HCT116 (cell line): Measurements from ENCODE around the gene TNRC18.

Experiments
- CBX3 ChIP-seq: IDR thresholded peaks from 2 replicates; pipeline ENCODE4 v1.6.1; 2012; ENCODE audit warnings: low read depth
- CEBPB ChIP-seq: IDR thresholded peaks from 2 replicates; pipeline ENCODE4 v1.6.1; 2012; ENCODE audit warnings: low read depth
- EZH2 ChIP-seq: fragments of 200-600 bp; sonication (generic); IDR thresholded peaks from 2 replicates; pipeline ENCODE4 v1.6.1; 2017; ENCODE audit warnings: antibody characterized with exemption, mixed run types
- POLR2A ChIP-seq: IDR thresholded peaks from 2 replicates; pipeline ENCODE4 v1.7.0; 2011; ENCODE audit warnings: borderline replicate concordance; ENCODE audit not compliant: insufficient read depth, insufficient read length; ENCODE audit errors: extremely low read depth
- POLR2AphosphoS5 ChIP-seq: IDR thresholded peaks from 2 replicates; pipeline ENCODE4 v1.6.1; 2011; ENCODE audit warnings: mild to moderate bottlenecking, low read depth, low read length, moderate library complexity
- SIN3A ChIP-seq: IDR thresholded peaks from 2 replicates; pipeline ENCODE4 v1.6.1; 2012; ENCODE audit warnings: low read depth
- SP1 ChIP-seq: IDR thresholded peaks from 2 replicates; pipeline ENCODE4 v1.6.1; 2012; ENCODE audit warnings: low read depth
- SRF ChIP-seq: IDR thresholded peaks from 2 replicates; pipeline ENCODE4 v1.6.1; 2012; ENCODE audit warnings: low read depth
- TCF7L2 ChIP-seq: IDR thresholded peaks from 2 replicates; pipeline ENCODE4 v1.7.0; 2011; ENCODE audit warnings: borderline replicate concordance, inconsistent platforms; ENCODE audit not compliant: insufficient read depth, insufficient read length; ENCODE audit errors: extremely low read depth
- ZFX ChIP-seq: fragments of 450-650 bp; IDR thresholded peaks from 2 replicates; pipeline ENCODE4 v1.6.1; 2017
- ZNF274 ChIP-seq: fragments of 200-500 bp; sonication (Bioruptor generic); IDR thresholded peaks from 2 replicates; pipeline ENCODE4 v1.6.1; 2014; ENCODE audit warnings: mild to moderate bottlenecking, low read depth, low read length, inconsistent platforms
- TF ChIP-seq, protein P1 (sequence below), 3 experiments: fragments of 200-600 bp in 1 of 3; sonication (generic) in 1 of 3; IDR thresholded peaks in 2 of 3; conservative IDR thresholded peaks in 1 of 3; 2 replicates each; pipeline ENCODE4 v1.5.1; 2012 to 2017; ENCODE audit warnings: low read depth in 2 of 3, low read length in 2 of 3, antibody characterized with exemption in 1 of 3, borderline replicate concordance in 1 of 3, control low read depth in 1 of 3, mild to moderate bottlenecking in 1 of 3, mixed read lengths in 1 of 3, mixed run types in 1 of 3, moderate library complexity in 1 of 3; ENCODE audit not compliant: insufficient read depth in 1 of 3
- TF ChIP-seq, protein P2 (sequence below): IDR thresholded peaks from 2 replicates; pipeline ENCODE4 v1.6.1; 2012
- TF ChIP-seq, protein P3 (sequence below): IDR thresholded peaks from 2 replicates; pipeline ENCODE4 v1.6.1; 2012

DNA sequence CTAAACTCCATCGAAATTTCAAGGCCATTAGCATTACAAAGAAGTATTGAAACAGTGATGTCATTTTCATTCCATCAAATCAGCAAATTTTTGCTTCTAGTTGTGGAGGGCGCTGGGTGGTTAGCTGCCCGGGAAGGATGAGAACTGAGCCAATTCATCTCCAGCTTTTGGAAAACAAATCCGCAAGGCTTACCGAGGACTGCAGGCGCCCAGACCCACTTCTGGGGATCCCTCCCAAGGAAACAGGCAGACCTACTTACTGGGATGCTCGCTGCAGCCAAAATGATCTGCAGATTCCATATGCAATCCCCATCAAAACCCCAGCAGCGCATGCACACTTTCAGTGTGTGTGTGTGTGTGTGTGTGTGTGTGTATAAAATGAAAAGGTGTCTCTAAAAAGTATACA is 19.2 kb downstream of the TNRC18 start:
- TF ChIP-seq POLR2AphosphoS5: no peak
- no peak for TF ChIP-seq SIN3A
- TF ChIP-seq, protein P1, sequence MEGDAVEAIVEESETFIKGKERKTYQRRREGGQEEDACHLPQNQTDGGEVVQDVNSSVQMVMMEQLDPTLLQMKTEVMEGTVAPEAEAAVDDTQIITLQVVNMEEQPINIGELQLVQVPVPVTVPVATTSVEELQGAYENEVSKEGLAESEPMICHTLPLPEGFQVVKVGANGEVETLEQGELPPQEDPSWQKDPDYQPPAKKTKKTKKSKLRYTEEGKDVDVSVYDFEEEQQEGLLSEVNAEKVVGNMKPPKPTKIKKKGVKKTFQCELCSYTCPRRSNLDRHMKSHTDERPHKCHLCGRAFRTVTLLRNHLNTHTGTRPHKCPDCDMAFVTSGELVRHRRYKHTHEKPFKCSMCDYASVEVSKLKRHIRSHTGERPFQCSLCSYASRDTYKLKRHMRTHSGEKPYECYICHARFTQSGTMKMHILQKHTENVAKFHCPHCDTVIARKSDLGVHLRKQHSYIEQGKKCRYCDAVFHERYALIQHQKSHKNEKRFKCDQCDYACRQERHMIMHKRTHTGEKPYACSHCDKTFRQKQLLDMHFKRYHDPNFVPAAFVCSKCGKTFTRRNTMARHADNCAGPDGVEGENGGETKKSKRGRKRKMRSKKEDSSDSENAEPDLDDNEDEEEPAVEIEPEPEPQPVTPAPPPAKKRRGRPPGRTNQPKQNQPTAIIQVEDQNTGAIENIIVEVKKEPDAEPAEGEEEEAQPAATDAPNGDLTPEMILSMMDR (IDR thresholded peaks at IDR 0.05 in 2 of 3, conservative IDR thresholded peaks at IDR 0.05 in 1 of 3; ENCODE audit: borderline replicate concordance in 1 of 3, insufficient read depth in 1 of 3, low read depth in 2 of 3, low read length in 2 of 3): no peak
- TF ChIP-seq ZNF274: no peak
- TF ChIP-seq CEBPB: no peak
- TF ChIP-seq, protein P2, sequence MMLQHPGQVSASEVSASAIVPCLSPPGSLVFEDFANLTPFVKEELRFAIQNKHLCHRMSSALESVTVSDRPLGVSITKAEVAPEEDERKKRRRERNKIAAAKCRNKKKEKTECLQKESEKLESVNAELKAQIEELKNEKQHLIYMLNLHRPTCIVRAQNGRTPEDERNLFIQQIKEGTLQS: no peak
- no peak for TF ChIP-seq ZFX
- TF ChIP-seq, protein P3, sequence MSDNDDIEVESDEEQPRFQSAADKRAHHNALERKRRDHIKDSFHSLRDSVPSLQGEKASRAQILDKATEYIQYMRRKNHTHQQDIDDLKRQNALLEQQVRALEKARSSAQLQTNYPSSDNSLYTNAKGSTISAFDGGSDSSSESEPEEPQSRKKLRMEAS: no peak
- no peak for TF ChIP-seq TCF7L2
- TF ChIP-seq SP1: no peak
- no peak for TF ChIP-seq POLR2A
- TF ChIP-seq SRF: no peak
- TF ChIP-seq CBX3: no peak
- no peak for TF ChIP-seq EZH2
